IMR-90 (cell line): ENCODE measurements around the gene INA. TPM values are rescaled to one million over a fixed set of nuclear protein-coding genes. Genes with fewer than 3 reads are reported as not detected.

Source experiments
- ATAC-seq: fragments of 200-7000 bp; cut with Tn5 transposase; 2 replicates; pipeline ENCODE4 v1.9.1; 2020; ENCODE audit warnings: low read depth, mild to moderate bottlenecking, moderate library complexity
- BruUV-seq: library from RNA; stranded (reverse); fragments of 400-500 nt; replicated peaks from 2 replicates; lab custom pipeline; 2021; lab: Mats Ljungman, UMichigan
- CTCF ChIA-PET: fragments of 300-600 bp; formaldehyde crosslinking; extraction: SDS; loops from one replicate; lab custom pipeline; 2021; ENCODE audit warnings: antibody characterized with exemption; lab: Yijun Ruan, JAX
- POLR2A ChIA-PET: fragments of 300-600 bp; sonication (Branson Sonifier 250); formaldehyde crosslinking; loops from one replicate; lab custom pipeline; 2022; ENCODE audit warnings: antibody characterized with exemption; ENCODE audit not compliant: unreplicated experiment; lab: Charles Lee
- DNase-seq: peaks from one replicate; pipeline ENCODE4 v3.0.0; 2013
- H2AFZ ChIP-seq: replicated peaks from 2 replicates; pipeline ENCODE3; 2013; ENCODE audit warnings: low read length, mild to moderate bottlenecking; ENCODE audit not compliant: poor library complexity
- H2AK5ac ChIP-seq: 2 replicates; pipeline ENCODE4 v1.6.1; 2013; ENCODE audit warnings: low read depth, low read length, inconsistent platforms
- H2AK9ac ChIP-seq: replicated peaks from 2 replicates; pipeline ENCODE3; 2013; ENCODE audit warnings: mild to moderate bottlenecking, low read depth, low read length, moderate library complexity; ENCODE audit not compliant: poor library complexity
- H2BK120ac ChIP-seq: 2 replicates; pipeline ENCODE4 v1.6.1; 2013; ENCODE audit warnings: low read depth, low read length, inconsistent platforms
- H2BK15ac ChIP-seq: 3 replicates; pipeline ENCODE4 v1.6.1; 2013; ENCODE audit warnings: low read depth, low read length, inconsistent platforms
- H2BK20ac ChIP-seq: 2 replicates; pipeline ENCODE4 v1.6.1; 2013; ENCODE audit warnings: low read depth, mild to moderate bottlenecking, inconsistent platforms, low read length, moderate library complexity
- H2BK5ac ChIP-seq: 2 replicates; pipeline ENCODE4 v1.6.1; 2013; ENCODE audit warnings: mild to moderate bottlenecking, low read depth, low read length, inconsistent platforms; ENCODE audit not compliant: poor library complexity, severe bottlenecking
- H3K14ac ChIP-seq: replicated peaks from 2 replicates; pipeline ENCODE4 v1.6.1; 2013; ENCODE audit warnings: low read depth, low read length, inconsistent platforms
- H3K18ac ChIP-seq: 2 replicates; pipeline ENCODE4 v1.6.1; 2013; ENCODE audit warnings: low read depth, low read length, control low read depth
- H3K23ac ChIP-seq: 2 replicates; pipeline ENCODE4 v1.6.1; 2013; ENCODE audit warnings: low read depth, low read length, inconsistent platforms
- H3K27ac ChIP-seq: 2 replicates; pipeline ENCODE4 v1.5.1; 2013; ENCODE audit warnings: mild to moderate bottlenecking, control low read depth, low read length; ENCODE audit not compliant: insufficient read depth
- H3K27me3 ChIP-seq: 2 replicates; pipeline ENCODE4 v1.6.1; 2013; ENCODE audit warnings: low read length; ENCODE audit not compliant: control insufficient read depth, insufficient read depth
- H3K36me3 ChIP-seq: 2 replicates; pipeline ENCODE4 v1.6.1; 2013; ENCODE audit warnings: low read length, mixed read lengths; ENCODE audit not compliant: control insufficient read depth, insufficient read depth
- H3K4ac ChIP-seq: 2 replicates; pipeline ENCODE4 v1.6.1; 2013; ENCODE audit warnings: low read depth, low read length, inconsistent platforms
- H3K4me1 ChIP-seq: 2 replicates; pipeline ENCODE4 v1.6.1; 2013; ENCODE audit warnings: low read length, mixed read lengths; ENCODE audit not compliant: control insufficient read depth, insufficient read depth
- H3K4me2 ChIP-seq: 2 replicates; pipeline ENCODE4 v1.6.1; 2013; ENCODE audit warnings: low read depth, mild to moderate bottlenecking, control low read depth, low read length, moderate library complexity
- H3K4me3 ChIP-seq: 2 replicates; pipeline ENCODE4 v1.5.1; 2013; ENCODE audit warnings: low read depth, mild to moderate bottlenecking, control low read depth, low read length, moderate library complexity; ENCODE audit not compliant: insufficient read depth
- H3K56ac ChIP-seq: 2 replicates; pipeline ENCODE4 v1.6.1; 2013; ENCODE audit warnings: low read length, inconsistent platforms; ENCODE audit not compliant: insufficient read depth; ENCODE audit errors: extremely low read depth
- H3K79me1 ChIP-seq, 2 experiments: 2 replicates each; pipeline ENCODE4 v1.6.1; 2013; ENCODE audit warnings: low read length in 2 of 2, inconsistent platforms in 1 of 2, low read depth in 1 of 2
- H3K9ac ChIP-seq: 2 replicates; pipeline ENCODE4 v1.6.1; 2013; ENCODE audit warnings: low read depth, low read length, control low read depth
- H3K9me1 ChIP-seq: 2 replicates; pipeline ENCODE4 v1.6.1; 2013; ENCODE audit warnings: low read length, inconsistent platforms; ENCODE audit not compliant: insufficient read depth
- H3K9me3 ChIP-seq: 2 replicates; pipeline ENCODE4 v1.6.1; 2013; ENCODE audit warnings: low read length; ENCODE audit not compliant: control insufficient read depth, insufficient read depth
- H4K20me1 ChIP-seq: 2 replicates; pipeline ENCODE4 v1.6.1; 2013; ENCODE audit warnings: low read length, inconsistent platforms; ENCODE audit not compliant: insufficient read depth
- H4K5ac ChIP-seq: 2 replicates; pipeline ENCODE4 v1.6.1; 2013; ENCODE audit warnings: mild to moderate bottlenecking, low read depth, low read length, control low read depth
- H4K8ac ChIP-seq, 2 experiments: 2 replicates each; pipeline ENCODE4 v1.6.1; 2013; ENCODE audit warnings: low read depth in 2 of 2, low read length in 2 of 2, control low read depth in 1 of 2, inconsistent platforms in 1 of 2
- H4K91ac ChIP-seq: 2 replicates; pipeline ENCODE4 v1.6.1; 2013; ENCODE audit warnings: low read depth, low read length, inconsistent platforms; ENCODE audit not compliant: insufficient read depth
- BHLHE40 ChIP-seq: fragments of 150-350 bp; IDR thresholded peaks from 2 replicates; pipeline ENCODE4 v1.6.1; 2016; ENCODE audit warnings: mild to moderate bottlenecking, low read depth, low read length
- CHD1 ChIP-seq: IDR thresholded peaks from 2 replicates; pipeline ENCODE4 v1.6.1; 2012; ENCODE audit warnings: low read depth, low read length, improper control_type of control experiment
- ELK1 ChIP-seq: fragments of 150-350 bp; IDR thresholded peaks from 2 replicates; pipeline ENCODE4 v1.6.1; 2016; ENCODE audit warnings: low read depth, mild to moderate bottlenecking, low read length, moderate library complexity, borderline replicate concordance
- MAFK ChIP-seq: IDR thresholded peaks from 2 replicates; pipeline ENCODE4 v1.6.1; 2012; ENCODE audit warnings: low read depth, low read length, improper control_type of control experiment
- POLR2A ChIP-seq: IDR thresholded peaks from 2 replicates; pipeline ENCODE4 v1.6.1; 2012; ENCODE audit warnings: mild to moderate bottlenecking, low read depth, low read length
- RAD21 ChIP-seq: IDR thresholded peaks from 2 replicates; pipeline ENCODE4 v1.6.1; 2012; ENCODE audit warnings: low read length, improper control_type of control experiment
- RCOR1 ChIP-seq: IDR thresholded peaks from 2 replicates; pipeline ENCODE4 v1.6.1; 2012; ENCODE audit warnings: mild to moderate bottlenecking, low read length, improper control_type of control experiment; ENCODE audit not compliant: insufficient replicate concordance
- RFX5 ChIP-seq: IDR thresholded peaks from 2 replicates; pipeline ENCODE4 v1.8.0; 2012; ENCODE audit warnings: low read depth, mild to moderate bottlenecking, low read length, moderate library complexity
- SMC3 ChIP-seq: fragments of 150-350 bp; IDR thresholded peaks from 2 replicates; pipeline ENCODE4 v1.6.1; 2016; ENCODE audit warnings: low read depth, mild to moderate bottlenecking, antibody characterized with exemption, low read length, moderate library complexity
- WGBS, 2 experiments: methylation state at CpG; one replicate each; pipeline versions ENCODE4 v1.1.5 to v1.1.7; 2013; ENCODE audit warnings: missing lambda C conversion rate in 2 of 2; ENCODE audit not compliant: insufficient read length in 1 of 2; ENCODE audit errors: extremely low coverage in 2 of 2; 5-methylcytosine and 5-hydroxymethylcytosine counted together
- dilution Hi-C: fragments of 300-500 bp; cut with HindIII; formaldehyde crosslinking; loops from one replicate; pipeline ENCODE4 v1.14.3; 2018; ENCODE audit warnings: low sequenced_read_pairs; ENCODE audit not compliant: unreplicated experiment
- in situ Hi-C: fragments of 300-500 bp; cut with MboI; formaldehyde crosslinking; loops from 3 replicates; pipeline ENCODE4 v1.14.3; 2019; ENCODE audit warnings: low sequenced_read_pairs, inconsistent platforms, mixed read lengths
- intact Hi-C: fragments of 100-400 bp; cut with micrococcal nuclease; formaldehyde crosslinking; loops from 2 replicates; pipeline ENCODE4 v1.10.0; 2022
- polyA plus RNA-seq, 3 experiments: library from polyadenylated mRNA; depleted of rRNA; stranded (reverse); fragments of >200 nt; gene quantifications; 2 replicates each; pipeline ENCODE4 v1.2.3, GENCODE V29; 2012; ENCODE audit warnings: low replicate concordance in 1 of 3
- total RNA-seq: library from RNA; depleted of rRNA; stranded (reverse); fragments of >200 nt; gene quantifications from 2 replicates; pipeline ENCODE4 v1.2.3, GENCODE V29; 2012

Gene INA
- total and polyA plus RNA-seq, 2 of the 4 experiments (the other 2 are of a cell fraction): 4.5 to 7.5 TPM

GRCh38 chr10:103291588-103291987 is 14.7 kb downstream of the INA start:
- in situ Hi-C loops: no loop called here
- no peaks in the 10 kb centered on the region for H4K20me1 ChIP-seq
- no peak overlapping the region for H2BK120ac ChIP-seq
- H2AFZ ChIP-seq: no peak overlapping the region
- no peaks in the 10 kb centered on the region for H3K4me1 ChIP-seq
- no peak overlapping the region for H2AK9ac ChIP-seq
- H3K14ac ChIP-seq: no peak overlapping the region
- ChIA-PET CTCF (no interaction called here), POLR2A (interaction anchor here (0.6 kb wide), 1 partner anchor 31 kb away, joined by 4 read pairs; no protein-coding TSS in a partner anchor)
- H3K4ac ChIP-seq: no peak overlapping the region
- ATAC-seq (no peak), DNase-seq (no peak)
- no peaks in the 10 kb centered on the region for H3K9me1 ChIP-seq
- dilution Hi-C loops: no loop called here
- H3K36me3 ChIP-seq: no peaks in the 10 kb centered on the region; the same call in 1 of the 2 replicates
- intact Hi-C loops: no loop called here
- H4K5ac ChIP-seq: no peak overlapping the region
- H3K18ac ChIP-seq: no peak overlapping the region
- H3K4me2 ChIP-seq: no peak overlapping the region
- no peak overlapping the region for H2AK5ac ChIP-seq
- no CpG with 5 or more reads among the region's 4 CpGs for WGBS, 2 experiments
- H3K56ac ChIP-seq: no peak overlapping the region
- H3K9ac ChIP-seq: no peak overlapping the region
- no peaks in the 10 kb centered on the region for H3K9me3 ChIP-seq
- TF ChIP-seq ELK1 (no peak), RFX5 (no peak), POLR2A (no peak), SMC3 (no peak), CHD1 (no peak), MAFK (no peak), BHLHE40 (no peak), RAD21 (no peak), RCOR1 (no peak)
- H3K23ac ChIP-seq: no peak overlapping the region
- no peak overlapping the region for H2BK20ac ChIP-seq
- no peak overlapping the region for H3K4me3 ChIP-seq
- no peak overlapping the region for H4K8ac ChIP-seq
- no peaks in the 10 kb centered on the region for H3K79me1 ChIP-seq
- H2BK15ac ChIP-seq: no peak overlapping the region
- no peak overlapping the region for H3K27ac ChIP-seq
- H4K91ac ChIP-seq: no peak overlapping the region
- BruUV-seq: no TSS peak
- no peak overlapping the region for H2BK5ac ChIP-seq
- no peaks in the 10 kb centered on the region for H3K27me3 ChIP-seq
